HL-60 (cell line): ENCODE measurements around the gene CSGALNACT2.

Experiments
- DNase-seq, 2 experiments: peaks; one replicate each; pipeline ENCODE4 v3.0.0-alpha.2; 2010 to 2020; ENCODE audit warnings: low read depth in 1 of 2, low spot score in 1 of 2
- H3K27ac ChIP-seq: fragments of 250-450 bp; sonication (Bioruptor Pico); replicated peaks from 2 replicates; pipeline ENCODE4 v1.5.1; 2020; ENCODE audit warnings: mild to moderate bottlenecking, moderate library complexity
- H3K27me3 ChIP-seq: fragments of 250-450 bp; sonication (Bioruptor Pico); 2 replicates; pipeline ENCODE4 v1.5.1; 2021; ENCODE audit warnings: mild to moderate bottlenecking, moderate library complexity; ENCODE audit not compliant: insufficient read depth, poor library complexity, severe bottlenecking
- H3K4me3 ChIP-seq: replicated peaks from 2 replicates; pipeline ENCODE4 v1.5.1; 2011; ENCODE audit warnings: mild to moderate bottlenecking, control low read depth, low read length; ENCODE audit not compliant: insufficient read depth
- GABPA ChIP-seq: IDR thresholded peaks from 2 replicates; pipeline ENCODE4 v1.6.1; 2012; ENCODE audit warnings: low read depth
- POLR2AphosphoS5 ChIP-seq: IDR thresholded peaks from 2 replicates; pipeline ENCODE4 v1.6.1; 2012; ENCODE audit warnings: low read depth
- SPI1 ChIP-seq: IDR thresholded peaks from 2 replicates; pipeline ENCODE4 v1.6.1; 2012; ENCODE audit warnings: low read depth, mild to moderate bottlenecking, borderline replicate concordance
- TF ChIP-seq, protein P1 (sequence below): IDR thresholded peaks from 2 replicates; pipeline ENCODE4 v1.6.1; 2012; ENCODE audit warnings: low read depth; ENCODE audit not compliant: insufficient replicate concordance
- TF ChIP-seq, protein P2 (sequence below): IDR thresholded peaks from one replicate; pipeline ENCODE4 v1.5.1; 2011; ENCODE audit warnings: low read length, control low read depth, inconsistent platforms; ENCODE audit not compliant: insufficient read depth

CSGALNACT2 gene

DNA sequence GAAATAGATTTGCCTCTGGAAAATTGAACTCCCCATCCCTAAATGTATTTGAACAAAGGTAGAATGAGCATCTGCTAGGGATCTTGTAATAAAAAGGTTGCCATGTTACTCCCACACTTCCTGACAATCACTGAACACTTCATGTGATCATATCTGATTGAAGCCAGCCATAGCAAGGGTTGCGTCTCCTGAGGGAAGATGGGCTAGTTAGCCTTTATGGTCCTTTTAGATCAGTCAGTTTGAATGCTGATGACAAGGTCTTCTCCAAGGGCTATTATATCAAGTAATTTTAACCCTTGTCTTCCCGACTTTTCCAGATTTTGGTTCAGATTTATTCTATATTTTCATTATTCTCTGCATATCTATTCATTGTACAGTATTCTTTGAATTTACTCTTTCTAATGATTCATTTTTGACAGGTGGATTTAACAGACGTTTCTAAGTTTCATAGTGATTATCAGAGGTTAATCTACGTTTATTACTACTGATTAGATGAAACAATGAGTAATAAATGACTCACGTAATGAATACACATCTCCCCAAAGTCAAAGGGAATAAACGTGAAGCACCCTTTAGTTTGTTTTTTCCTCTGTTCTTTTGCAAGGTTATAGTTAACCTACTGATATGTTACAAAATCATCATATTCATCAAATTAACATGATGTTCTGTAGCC lies 28.1 kb downstream of the CSGALNACT2 start:
- Histone ChIP-seq H3K4me3 (no peak overlapping the region), H3K27me3 (no peaks in the 10 kb centered on the region), H3K27ac (peak overlapping the region; percentile 9)
- DNase-seq, result no peak
- TF ChIP-seq, protein P1, sequence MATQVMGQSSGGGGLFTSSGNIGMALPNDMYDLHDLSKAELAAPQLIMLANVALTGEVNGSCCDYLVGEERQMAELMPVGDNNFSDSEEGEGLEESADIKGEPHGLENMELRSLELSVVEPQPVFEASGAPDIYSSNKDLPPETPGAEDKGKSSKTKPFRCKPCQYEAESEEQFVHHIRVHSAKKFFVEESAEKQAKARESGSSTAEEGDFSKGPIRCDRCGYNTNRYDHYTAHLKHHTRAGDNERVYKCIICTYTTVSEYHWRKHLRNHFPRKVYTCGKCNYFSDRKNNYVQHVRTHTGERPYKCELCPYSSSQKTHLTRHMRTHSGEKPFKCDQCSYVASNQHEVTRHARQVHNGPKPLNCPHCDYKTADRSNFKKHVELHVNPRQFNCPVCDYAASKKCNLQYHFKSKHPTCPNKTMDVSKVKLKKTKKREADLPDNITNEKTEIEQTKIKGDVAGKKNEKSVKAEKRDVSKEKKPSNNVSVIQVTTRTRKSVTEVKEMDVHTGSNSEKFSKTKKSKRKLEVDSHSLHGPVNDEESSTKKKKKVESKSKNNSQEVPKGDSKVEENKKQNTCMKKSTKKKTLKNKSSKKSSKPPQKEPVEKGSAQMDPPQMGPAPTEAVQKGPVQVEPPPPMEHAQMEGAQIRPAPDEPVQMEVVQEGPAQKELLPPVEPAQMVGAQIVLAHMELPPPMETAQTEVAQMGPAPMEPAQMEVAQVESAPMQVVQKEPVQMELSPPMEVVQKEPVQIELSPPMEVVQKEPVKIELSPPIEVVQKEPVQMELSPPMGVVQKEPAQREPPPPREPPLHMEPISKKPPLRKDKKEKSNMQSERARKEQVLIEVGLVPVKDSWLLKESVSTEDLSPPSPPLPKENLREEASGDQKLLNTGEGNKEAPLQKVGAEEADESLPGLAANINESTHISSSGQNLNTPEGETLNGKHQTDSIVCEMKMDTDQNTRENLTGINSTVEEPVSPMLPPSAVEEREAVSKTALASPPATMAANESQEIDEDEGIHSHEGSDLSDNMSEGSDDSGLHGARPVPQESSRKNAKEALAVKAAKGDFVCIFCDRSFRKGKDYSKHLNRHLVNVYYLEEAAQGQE, result no peak
- no peak for TF ChIP-seq SPI1
- TF ChIP-seq POLR2AphosphoS5, result no peak
- TF ChIP-seq, protein P2, sequence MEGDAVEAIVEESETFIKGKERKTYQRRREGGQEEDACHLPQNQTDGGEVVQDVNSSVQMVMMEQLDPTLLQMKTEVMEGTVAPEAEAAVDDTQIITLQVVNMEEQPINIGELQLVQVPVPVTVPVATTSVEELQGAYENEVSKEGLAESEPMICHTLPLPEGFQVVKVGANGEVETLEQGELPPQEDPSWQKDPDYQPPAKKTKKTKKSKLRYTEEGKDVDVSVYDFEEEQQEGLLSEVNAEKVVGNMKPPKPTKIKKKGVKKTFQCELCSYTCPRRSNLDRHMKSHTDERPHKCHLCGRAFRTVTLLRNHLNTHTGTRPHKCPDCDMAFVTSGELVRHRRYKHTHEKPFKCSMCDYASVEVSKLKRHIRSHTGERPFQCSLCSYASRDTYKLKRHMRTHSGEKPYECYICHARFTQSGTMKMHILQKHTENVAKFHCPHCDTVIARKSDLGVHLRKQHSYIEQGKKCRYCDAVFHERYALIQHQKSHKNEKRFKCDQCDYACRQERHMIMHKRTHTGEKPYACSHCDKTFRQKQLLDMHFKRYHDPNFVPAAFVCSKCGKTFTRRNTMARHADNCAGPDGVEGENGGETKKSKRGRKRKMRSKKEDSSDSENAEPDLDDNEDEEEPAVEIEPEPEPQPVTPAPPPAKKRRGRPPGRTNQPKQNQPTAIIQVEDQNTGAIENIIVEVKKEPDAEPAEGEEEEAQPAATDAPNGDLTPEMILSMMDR, result no peak
- no peak for TF ChIP-seq GABPA

DNA sequence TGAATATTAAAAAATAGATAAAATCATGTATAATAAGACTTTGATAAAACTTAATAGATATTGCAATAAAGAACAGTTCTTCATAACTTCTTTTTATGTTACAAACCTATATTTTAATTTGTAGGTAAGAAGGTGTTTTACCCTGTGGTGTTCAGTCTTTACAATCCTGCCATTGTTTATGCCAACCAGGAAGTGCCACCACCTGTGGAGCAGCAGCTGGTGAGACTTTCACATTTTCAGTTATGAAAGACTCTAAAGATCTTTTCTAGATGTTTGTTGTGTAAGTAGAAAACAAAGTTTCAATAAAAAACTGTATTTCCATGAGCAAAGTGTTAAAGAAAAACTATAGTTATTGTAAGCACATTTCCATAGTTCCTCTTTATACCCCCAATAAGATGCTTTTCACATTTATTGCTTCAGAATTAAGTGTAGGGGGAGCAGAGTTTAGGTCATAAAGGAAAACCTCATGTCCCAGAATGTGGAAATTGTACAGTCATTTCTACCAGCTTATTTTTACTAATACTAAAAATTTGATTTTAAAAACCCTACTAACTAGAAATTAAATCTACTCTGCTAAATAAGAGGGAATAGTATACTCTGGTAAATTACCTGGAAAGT lies 28.7 kb downstream of the CSGALNACT2 start:
- Histone ChIP-seq H3K27ac (peak overlapping the region; percentile 9), H3K27me3 (no peaks in the 10 kb centered on the region), H3K4me3 (no peak overlapping the region)
- no peak for DNase-seq
- TF ChIP-seq, protein P2, result no peak
- TF ChIP-seq POLR2AphosphoS5 (no peak), GABPA (no peak), SPI1 (no peak)
- TF ChIP-seq, protein P1, result no peak

DNA sequence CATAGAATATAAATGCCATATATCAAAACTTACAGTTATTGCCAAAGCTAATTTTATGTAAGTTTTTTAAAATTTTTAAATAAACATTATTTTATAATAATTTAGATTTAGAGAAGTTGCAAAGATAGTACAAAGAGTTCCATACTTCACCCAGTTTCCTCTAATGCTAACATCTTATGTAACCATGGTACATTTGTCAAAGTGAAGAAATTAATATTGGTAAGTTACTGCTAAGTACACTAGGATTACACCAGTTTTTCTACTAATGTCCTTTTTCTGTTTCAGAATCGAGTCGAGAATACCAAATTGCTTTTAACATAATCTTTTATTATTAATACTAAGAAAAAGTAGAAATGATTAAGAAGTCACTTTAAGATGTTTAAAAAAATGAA lies 29.2 kb downstream of the CSGALNACT2 start:
- no peak for TF ChIP-seq POLR2AphosphoS5
- no peak for TF ChIP-seq GABPA
- no peak for TF ChIP-seq SPI1
- TF ChIP-seq, protein P2, result no peak
- TF ChIP-seq, protein P1, result no peak
- Histone ChIP-seq H3K27me3 (no peaks in the 10 kb centered on the region), H3K4me3 (no peak overlapping the region), H3K27ac (peak overlapping the region; percentile 9)
- no peak for DNase-seq
